Measurements from ENCODE around the gene FAM204A. TPM values are rescaled to one million over a fixed set of nuclear protein-coding genes. Genes with fewer than 3 reads are reported as not detected.

Gene FAM204A
- total and polyA plus RNA-seq, 5 donors from 2014 or later: 62.0 to 141 (median 119) TPM

DNA sequence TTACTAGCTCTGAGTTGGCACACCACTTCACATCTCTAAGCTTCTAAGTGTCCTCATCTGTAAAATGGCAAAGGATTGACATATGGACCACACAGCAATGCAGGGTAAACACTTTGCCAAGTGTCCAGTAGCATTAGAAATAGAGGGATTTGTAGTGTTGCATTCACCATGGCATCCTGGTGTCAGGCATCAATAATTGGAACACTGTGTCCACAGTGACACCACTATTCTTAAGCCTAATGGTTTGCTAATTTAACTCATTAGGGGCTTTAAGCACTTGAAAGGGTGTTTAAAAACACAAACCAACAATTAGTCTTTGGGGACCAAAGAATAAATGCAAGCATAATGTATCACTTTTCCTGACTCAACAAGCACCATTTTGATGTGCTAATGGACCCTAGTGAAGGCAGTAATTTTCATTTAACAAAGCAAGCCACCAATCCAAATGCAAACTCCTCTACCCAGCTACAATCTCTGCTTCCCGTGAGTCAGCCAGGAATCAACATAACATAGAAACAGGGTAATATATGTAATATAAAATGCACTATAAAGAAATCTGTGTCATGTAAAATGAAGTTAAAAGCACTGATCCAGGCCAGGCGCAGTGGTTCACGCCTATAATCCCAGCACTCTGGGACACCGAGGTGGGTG, 75.9 kb downstream of the FAM204A start:
- Histone ChIP-seq H3K27me3 (ENCODE audit: control insufficient read depth, insufficient read depth, low read length) (peaks cover 17% of the 10 kb centered on the region), H3K9me3 (ENCODE audit: control insufficient read depth in 2 of 2, low read length in 2 of 2) (no peaks in the 10 kb centered on the region), H3K27ac (ENCODE audit: insufficient read depth, low read length, poor library complexity, severe bottlenecking) (no peak overlapping the region), H3K4me3 (ENCODE audit: low read depth, low read length) (no peak overlapping the region), H3K4me1 (ENCODE audit: control insufficient read depth, insufficient read depth, low read length, poor library complexity, severe bottlenecking) (no peaks in the 10 kb centered on the region), H3K36me3 (ENCODE audit: control insufficient read depth, insufficient read depth, low read length) (no peaks in the 10 kb centered on the region)
- Mint-ChIP-seq H3K4me3 (no peak overlapping the region), H3K4me1 (no peaks in the 10 kb centered on the region), H3K9me3 (no peaks in the 10 kb centered on the region), H3K27ac (no peak overlapping the region), H3K36me3 (no peaks in the 10 kb centered on the region), H3K27me3 (peaks cover 33% of the 10 kb centered on the region)
- no peak for ATAC-seq (ENCODE audit: low read depth in 2 of 2)
- DNase-seq: no peak

DNA sequence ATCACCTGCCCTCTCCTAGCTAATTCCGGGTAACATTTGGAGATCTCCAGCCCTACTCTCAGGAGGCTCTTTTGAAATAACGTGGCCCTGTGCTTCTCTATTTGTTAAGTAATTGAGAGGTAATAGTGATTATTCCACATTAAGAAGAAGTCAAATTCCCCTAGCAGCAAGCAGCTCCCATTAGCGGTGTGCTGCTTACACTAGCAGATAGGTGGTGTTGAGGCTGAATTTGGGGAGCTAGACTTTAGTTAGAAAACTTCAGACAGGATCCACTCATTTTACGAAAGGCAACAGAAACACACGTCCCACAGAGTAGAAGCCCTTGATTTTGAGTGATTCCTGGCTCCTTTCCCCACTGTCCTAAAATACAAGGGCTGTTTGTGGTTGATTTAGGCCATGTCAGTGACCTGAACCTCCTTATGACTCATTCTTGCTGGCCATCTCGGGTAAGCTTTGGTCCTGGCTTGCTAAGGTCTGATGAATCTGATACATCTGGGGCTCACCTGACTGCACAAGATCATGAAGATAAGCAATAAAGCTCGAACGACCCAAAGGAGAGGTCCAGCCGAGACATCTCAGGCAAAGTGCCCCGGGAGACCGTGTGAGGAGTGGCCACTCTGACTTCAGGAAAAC, 77.2 kb downstream of the FAM204A start:
- Histone ChIP-seq H3K27me3 (ENCODE audit: control insufficient read depth, insufficient read depth, low read length) (peaks cover 17% of the 10 kb centered on the region), H3K4me1 (ENCODE audit: control insufficient read depth, insufficient read depth, low read length, poor library complexity, severe bottlenecking) (no peaks in the 10 kb centered on the region), H3K36me3 (ENCODE audit: control insufficient read depth, insufficient read depth, low read length) (no peaks in the 10 kb centered on the region), H3K4me3 (ENCODE audit: low read depth, low read length) (no peak overlapping the region), H3K27ac (ENCODE audit: insufficient read depth, low read length, poor library complexity, severe bottlenecking) (no peak overlapping the region), H3K9me3 (ENCODE audit: control insufficient read depth in 2 of 2, low read length in 2 of 2) (no peaks in the 10 kb centered on the region)
- no peak for DNase-seq
- Mint-ChIP-seq H3K4me1 (no peaks in the 10 kb centered on the region), H3K36me3 (no peaks in the 10 kb centered on the region), H3K27me3 (peaks cover 33% of the 10 kb centered on the region), H3K27ac (no peak overlapping the region), H3K4me3 (no peak overlapping the region), H3K9me3 (no peaks in the 10 kb centered on the region)
- no peak for ATAC-seq (ENCODE audit: low read depth in 2 of 2)

DNA sequence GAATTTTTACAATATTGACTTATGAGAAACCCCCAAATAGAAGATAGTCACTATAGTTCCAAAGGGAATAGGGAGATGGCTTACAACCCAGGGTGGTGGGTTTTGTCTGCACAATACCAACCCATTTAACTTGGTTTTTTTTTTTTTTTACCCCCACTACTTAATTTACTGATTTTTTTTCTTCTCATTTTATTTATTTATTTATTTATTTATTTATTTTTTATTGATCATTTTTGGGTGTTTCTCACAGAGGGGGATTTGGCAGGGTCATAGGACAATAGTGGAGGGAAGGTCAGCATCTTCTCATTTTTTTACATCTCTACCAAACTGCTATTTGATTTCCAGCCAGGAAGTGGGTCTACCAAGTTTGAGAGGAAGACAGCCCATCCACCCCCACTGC, 77.9 kb downstream of the FAM204A start:
- DNase-seq: no peak
- no peak overlapping the region for H3K27ac Mint-ChIP-seq
- Histone ChIP-seq H3K36me3 (ENCODE audit: control insufficient read depth, insufficient read depth, low read length) (no peaks in the 10 kb centered on the region), H3K27ac (ENCODE audit: insufficient read depth, low read length, poor library complexity, severe bottlenecking) (no peak overlapping the region), H3K4me3 (ENCODE audit: low read depth, low read length) (no peak overlapping the region), H3K27me3 (ENCODE audit: control insufficient read depth, insufficient read depth, low read length) (peaks cover 17% of the 10 kb centered on the region), H3K9me3 (ENCODE audit: control insufficient read depth in 2 of 2, low read length in 2 of 2) (no peaks in the 10 kb centered on the region), H3K4me1 (ENCODE audit: control insufficient read depth, insufficient read depth, low read length, poor library complexity, severe bottlenecking) (no peaks in the 10 kb centered on the region)
- no peak for ATAC-seq (ENCODE audit: low read depth in 2 of 2)
- H3K27me3 Mint-ChIP-seq: peaks cover 33% of the 10 kb centered on the region
- no peaks in the 10 kb centered on the region for H3K9me3 Mint-ChIP-seq
- H3K36me3 Mint-ChIP-seq: no peaks in the 10 kb centered on the region
- H3K4me3 Mint-ChIP-seq: no peak overlapping the region
- H3K4me1 Mint-ChIP-seq: no peaks in the 10 kb centered on the region

DNA sequence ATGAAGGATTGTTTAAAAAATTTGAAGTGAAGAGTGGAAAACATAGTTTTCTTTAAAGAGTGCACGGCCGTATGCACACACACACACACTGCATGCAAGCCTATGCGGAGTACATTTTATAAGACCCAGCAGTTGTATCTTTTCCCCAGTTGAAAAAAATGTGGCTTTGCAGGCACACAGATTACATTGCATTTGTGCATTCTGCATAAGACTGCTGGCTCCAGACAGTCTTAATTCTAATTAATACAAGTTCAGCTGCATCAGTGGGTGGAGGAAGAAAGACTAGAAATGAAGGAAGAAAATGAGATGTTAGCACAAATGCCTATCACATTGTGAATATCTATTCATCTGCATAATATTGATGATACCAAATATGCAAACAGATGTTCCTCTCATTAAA, 79.6 kb downstream of the FAM204A start:
- Histone ChIP-seq H3K36me3 (ENCODE audit: control insufficient read depth, insufficient read depth, low read length) (no peaks in the 10 kb centered on the region), H3K9me3 (ENCODE audit: control insufficient read depth in 2 of 2, low read length in 2 of 2) (no peaks in the 10 kb centered on the region), H3K4me3 (ENCODE audit: low read depth, low read length) (no peak overlapping the region), H3K27me3 (ENCODE audit: control insufficient read depth, insufficient read depth, low read length) (peaks cover 15% of the 10 kb centered on the region), H3K27ac (ENCODE audit: insufficient read depth, low read length, poor library complexity, severe bottlenecking) (no peak overlapping the region), H3K4me1 (ENCODE audit: control insufficient read depth, insufficient read depth, low read length, poor library complexity, severe bottlenecking) (no peaks in the 10 kb centered on the region)
- H3K27me3 Mint-ChIP-seq: peaks cover 24% of the 10 kb centered on the region
- DNase-seq: no peak
- H3K4me1 Mint-ChIP-seq: no peaks in the 10 kb centered on the region
- no peak for ATAC-seq (ENCODE audit: low read depth in 2 of 2)
- no peaks in the 10 kb centered on the region for H3K36me3 Mint-ChIP-seq
- H3K4me3 Mint-ChIP-seq: no peak overlapping the region
- H3K9me3 Mint-ChIP-seq: no peaks in the 10 kb centered on the region
- H3K27ac Mint-ChIP-seq: no peak overlapping the region

DNA sequence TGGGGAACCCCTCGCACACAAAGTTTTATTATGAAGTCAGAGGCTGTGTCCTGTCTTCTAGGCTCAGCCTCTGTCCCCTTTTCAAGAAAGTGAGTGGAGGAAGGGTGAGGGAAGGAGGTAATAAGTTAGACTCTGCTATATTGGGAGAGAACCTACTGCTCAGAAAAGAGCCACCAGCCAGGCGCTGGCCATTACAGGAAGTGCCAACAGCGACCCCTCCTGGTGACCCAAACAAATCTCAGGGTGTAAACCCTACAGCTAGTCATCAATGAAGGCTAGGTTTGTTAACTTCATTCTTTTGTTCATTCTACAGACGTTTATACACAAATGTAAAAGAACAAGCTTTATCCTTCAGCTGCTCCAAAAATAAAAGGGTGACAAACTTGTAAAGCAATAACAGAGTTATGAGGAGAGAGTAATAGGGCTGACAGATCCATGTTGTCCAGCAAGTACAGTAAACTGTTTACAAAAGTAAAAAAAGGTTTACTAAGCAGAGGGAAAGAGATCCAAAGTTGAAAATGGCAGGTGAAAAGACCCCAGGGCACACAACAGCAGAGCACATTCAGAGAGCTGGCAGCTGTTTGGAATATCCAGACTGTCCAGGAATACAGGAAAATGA, 82.7 kb downstream of the FAM204A start:
- no peak overlapping the region for H3K4me3 Mint-ChIP-seq
- Histone ChIP-seq H3K4me1 (ENCODE audit: control insufficient read depth, insufficient read depth, low read length, poor library complexity, severe bottlenecking) (no peaks in the 10 kb centered on the region), H3K27me3 (ENCODE audit: control insufficient read depth, insufficient read depth, low read length) (peaks cover 2% of the 10 kb centered on the region), H3K4me3 (ENCODE audit: low read depth, low read length) (no peak overlapping the region), H3K9me3 (ENCODE audit: control insufficient read depth in 2 of 2, low read length in 2 of 2) (no peaks in the 10 kb centered on the region), H3K36me3 (ENCODE audit: control insufficient read depth, insufficient read depth, low read length) (no peaks in the 10 kb centered on the region), H3K27ac (ENCODE audit: insufficient read depth, low read length, poor library complexity, severe bottlenecking) (no peak overlapping the region)
- H3K36me3 Mint-ChIP-seq: no peaks in the 10 kb centered on the region
- H3K27ac Mint-ChIP-seq: no peak overlapping the region
- no peaks in the 10 kb centered on the region for H3K9me3 Mint-ChIP-seq
- ATAC-seq (ENCODE audit: low read depth in 2 of 2): no peak
- DNase-seq: peak in 1 of 3 donors; percentile 25
- no peaks in the 10 kb centered on the region for H3K4me1 Mint-ChIP-seq
- peaks cover 12% of the 10 kb centered on the region for H3K27me3 Mint-ChIP-seq

DNA sequence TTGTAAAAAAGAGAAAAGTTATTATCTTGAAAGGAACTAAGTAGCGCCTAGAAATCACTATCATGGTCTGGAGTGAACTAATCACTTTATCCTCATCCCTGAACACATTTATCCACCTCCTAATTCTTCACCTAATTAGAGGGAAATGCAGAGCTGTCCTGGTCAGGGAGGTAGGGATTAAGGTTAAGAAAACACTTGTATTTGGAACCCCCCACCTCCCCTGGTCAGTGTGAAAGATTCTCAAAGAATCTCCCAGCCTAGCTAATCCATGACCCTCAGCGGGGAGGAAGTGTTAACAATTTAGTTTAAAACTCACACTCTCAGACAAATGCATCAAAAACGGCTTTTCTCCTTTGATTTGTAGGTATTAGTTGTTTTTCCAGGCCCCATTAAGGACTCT, 83.8 kb downstream of the FAM204A start:
- no peaks in the 10 kb centered on the region for H3K4me1 Mint-ChIP-seq
- peaks cover 3% of the 10 kb centered on the region for H3K27me3 ChIP-seq (ENCODE audit: control insufficient read depth, insufficient read depth, low read length)
- no peaks in the 10 kb centered on the region for H3K4me1 ChIP-seq (ENCODE audit: control insufficient read depth, insufficient read depth, low read length, poor library complexity, severe bottlenecking)
- DNase-seq (no peak), ATAC-seq (ENCODE audit: low read depth in 2 of 2) (no peak)
- no peak overlapping the region for H3K4me3 ChIP-seq (ENCODE audit: low read depth, low read length)
- no peaks in the 10 kb centered on the region for H3K36me3 ChIP-seq (ENCODE audit: control insufficient read depth, insufficient read depth, low read length)
- no peak overlapping the region for H3K27ac ChIP-seq (ENCODE audit: insufficient read depth, low read length, poor library complexity, severe bottlenecking)
- H3K36me3 Mint-ChIP-seq: no peaks in the 10 kb centered on the region
- H3K27ac Mint-ChIP-seq: no peak overlapping the region
- peaks cover 0 to 2% (median 0%) of the 10 kb centered on the region in 7 donors for H3K9me3 Mint-ChIP-seq
- peaks cover 6% of the 10 kb centered on the region for H3K27me3 Mint-ChIP-seq
- H3K4me3 Mint-ChIP-seq: no peak overlapping the region
- no peaks in the 10 kb centered on the region for H3K9me3 ChIP-seq (ENCODE audit: control insufficient read depth in 2 of 2, low read length in 2 of 2)

DNA sequence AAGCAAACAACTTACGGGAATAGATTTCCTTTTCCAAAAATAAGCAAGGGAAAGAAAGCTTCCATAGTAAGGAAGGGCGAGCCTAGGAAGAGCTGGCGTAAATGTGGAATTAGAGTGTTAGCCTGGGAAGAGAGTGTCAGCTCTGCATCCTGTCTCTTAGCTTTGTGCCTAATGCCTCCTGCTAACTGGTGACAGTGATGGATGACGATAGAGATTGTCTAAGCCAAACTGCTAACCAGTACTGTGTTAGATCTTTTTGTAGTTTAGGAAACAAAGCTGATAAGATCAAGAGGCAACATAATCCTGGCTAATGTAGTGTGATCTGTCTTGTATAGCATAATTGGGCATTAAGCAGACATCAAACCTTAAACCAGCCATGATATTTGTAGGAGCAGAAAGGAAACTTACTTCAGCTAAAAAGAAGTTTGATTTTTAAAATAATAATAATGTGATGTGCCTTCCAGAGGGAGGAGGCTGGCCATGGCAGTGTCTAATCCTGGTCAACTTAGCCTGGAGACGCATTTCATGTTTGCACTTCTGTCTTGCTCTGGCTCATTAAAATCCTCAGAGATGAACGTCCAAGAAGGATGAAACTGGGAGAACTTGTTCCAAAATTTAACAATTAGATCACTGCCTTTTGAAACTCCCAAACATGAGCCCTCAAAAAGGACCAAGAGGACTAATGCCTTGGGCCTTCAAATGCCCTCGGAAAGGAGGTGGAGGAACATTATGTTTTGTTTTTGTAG, 85.1 kb downstream of the FAM204A start:
- H3K9me3 Mint-ChIP-seq: peaks cover 0 to 2% (median 0%) of the 10 kb centered on the region in 7 donors
- no peaks in the 10 kb centered on the region for H3K4me1 Mint-ChIP-seq
- H3K4me1 ChIP-seq (ENCODE audit: control insufficient read depth, insufficient read depth, low read length, poor library complexity, severe bottlenecking): no peaks in the 10 kb centered on the region
- H3K4me3 Mint-ChIP-seq: no peak overlapping the region
- H3K9me3 ChIP-seq (ENCODE audit: control insufficient read depth in 2 of 2, low read length in 2 of 2): no peaks in the 10 kb centered on the region
- no peak overlapping the region for H3K4me3 ChIP-seq (ENCODE audit: low read depth, low read length)
- H3K27ac ChIP-seq (ENCODE audit: insufficient read depth, low read length, poor library complexity, severe bottlenecking): no peak overlapping the region
- H3K27me3 ChIP-seq (ENCODE audit: control insufficient read depth, insufficient read depth, low read length): peaks cover 3% of the 10 kb centered on the region
- no peaks in the 10 kb centered on the region for H3K36me3 Mint-ChIP-seq
- H3K27ac Mint-ChIP-seq: no peak overlapping the region
- no peaks in the 10 kb centered on the region for H3K27me3 Mint-ChIP-seq
- ATAC-seq (ENCODE audit: low read depth in 2 of 2) (no peak), DNase-seq (no peak)
- no peaks in the 10 kb centered on the region for H3K36me3 ChIP-seq (ENCODE audit: control insufficient read depth, insufficient read depth, low read length)

All from CD4-positive, CD25-positive, alpha-beta regulatory T cell (primary cell).